Neural crest cell (in vitro differentiated cells): ENCODE results near the gene CPA1. TPM values are rescaled to one million over a fixed set of nuclear protein-coding genes. Genes with fewer than 3 reads are reported as not detected.

Experiments
- DNase-seq: peaks from one replicate; pipeline ENCODE4 v3.0.0; 2021; ENCODE audit warnings: low read depth, mixed read lengths, low spot score
- H3K27ac Mint-ChIP-seq: one replicate; pipeline ENCODE4 v1.8.0; 2021; ENCODE audit warnings: mild to moderate bottlenecking, mixed read lengths; ENCODE audit not compliant: unreplicated experiment
- H3K27me3 Mint-ChIP-seq: 2 replicates; pipeline ENCODE4 v1.8.0; 2021; ENCODE audit warnings: low read depth, mild to moderate bottlenecking, mixed read lengths
- H3K36me3 Mint-ChIP-seq: 2 replicates; pipeline ENCODE4 v1.8.0; 2021; ENCODE audit warnings: low read depth, mild to moderate bottlenecking, mixed read lengths
- H3K4me1 Mint-ChIP-seq: 2 replicates; pipeline ENCODE4 v1.8.0; 2021; ENCODE audit warnings: mixed read lengths
- H3K4me3 Mint-ChIP-seq: one replicate; pipeline ENCODE4 v1.8.0; 2021; ENCODE audit warnings: mild to moderate bottlenecking, mixed read lengths
- H3K9me3 Mint-ChIP-seq: 2 replicates; pipeline ENCODE4 v1.8.0; 2021; ENCODE audit warnings: mixed read lengths
- total RNA-seq: library from RNA; stranded (reverse); gene quantifications from 2 replicates; pipeline ENCODE4 v1.2.1, GENCODE V29; 2021
- TF ChIP-seq, protein P1 (sequence below): fragments of 200-600 bp; sonication (generic); conservative IDR thresholded peaks from 2 replicates; pipeline ENCODE4 v1.5.0; 2021; ENCODE audit warnings: antibody characterized with exemption, mild to moderate bottlenecking

Gene CPA1
- total RNA-seq, 1 donor from 2014 or later = not detected

DNA sequence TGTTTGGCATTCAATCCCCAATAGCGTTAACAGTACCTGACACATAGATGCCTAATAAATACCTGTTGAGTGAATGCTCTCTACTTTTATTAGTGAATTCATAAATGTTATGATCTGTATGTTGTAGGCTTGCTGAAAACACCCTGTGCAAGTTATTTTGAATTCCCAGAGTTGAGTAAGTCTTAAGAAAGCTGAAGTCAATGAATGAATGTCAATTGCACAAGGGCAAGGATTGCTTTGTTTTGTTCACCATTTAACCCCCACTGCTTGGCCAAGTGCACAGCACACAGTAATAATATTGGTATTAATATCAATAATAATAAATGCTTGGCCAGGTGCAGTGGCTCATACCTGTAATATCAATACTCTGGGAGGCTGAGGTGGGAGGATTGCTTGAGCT, 10.2 kb downstream of the CPA1 start:
- TF ChIP-seq, protein P1, sequence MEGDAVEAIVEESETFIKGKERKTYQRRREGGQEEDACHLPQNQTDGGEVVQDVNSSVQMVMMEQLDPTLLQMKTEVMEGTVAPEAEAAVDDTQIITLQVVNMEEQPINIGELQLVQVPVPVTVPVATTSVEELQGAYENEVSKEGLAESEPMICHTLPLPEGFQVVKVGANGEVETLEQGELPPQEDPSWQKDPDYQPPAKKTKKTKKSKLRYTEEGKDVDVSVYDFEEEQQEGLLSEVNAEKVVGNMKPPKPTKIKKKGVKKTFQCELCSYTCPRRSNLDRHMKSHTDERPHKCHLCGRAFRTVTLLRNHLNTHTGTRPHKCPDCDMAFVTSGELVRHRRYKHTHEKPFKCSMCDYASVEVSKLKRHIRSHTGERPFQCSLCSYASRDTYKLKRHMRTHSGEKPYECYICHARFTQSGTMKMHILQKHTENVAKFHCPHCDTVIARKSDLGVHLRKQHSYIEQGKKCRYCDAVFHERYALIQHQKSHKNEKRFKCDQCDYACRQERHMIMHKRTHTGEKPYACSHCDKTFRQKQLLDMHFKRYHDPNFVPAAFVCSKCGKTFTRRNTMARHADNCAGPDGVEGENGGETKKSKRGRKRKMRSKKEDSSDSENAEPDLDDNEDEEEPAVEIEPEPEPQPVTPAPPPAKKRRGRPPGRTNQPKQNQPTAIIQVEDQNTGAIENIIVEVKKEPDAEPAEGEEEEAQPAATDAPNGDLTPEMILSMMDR = no peak
- DNase-seq = no peak
- Mint-ChIP-seq H3K36me3 (peaks cover 6% of the 10 kb centered on the region), H3K4me1 (peaks cover 42% of the 10 kb centered on the region), H3K9me3 (peaks cover 9% of the 10 kb centered on the region), H3K27me3 (no peaks in the 10 kb centered on the region), H3K27ac (no peak overlapping the region), H3K4me3 (no peak overlapping the region)

DNA sequence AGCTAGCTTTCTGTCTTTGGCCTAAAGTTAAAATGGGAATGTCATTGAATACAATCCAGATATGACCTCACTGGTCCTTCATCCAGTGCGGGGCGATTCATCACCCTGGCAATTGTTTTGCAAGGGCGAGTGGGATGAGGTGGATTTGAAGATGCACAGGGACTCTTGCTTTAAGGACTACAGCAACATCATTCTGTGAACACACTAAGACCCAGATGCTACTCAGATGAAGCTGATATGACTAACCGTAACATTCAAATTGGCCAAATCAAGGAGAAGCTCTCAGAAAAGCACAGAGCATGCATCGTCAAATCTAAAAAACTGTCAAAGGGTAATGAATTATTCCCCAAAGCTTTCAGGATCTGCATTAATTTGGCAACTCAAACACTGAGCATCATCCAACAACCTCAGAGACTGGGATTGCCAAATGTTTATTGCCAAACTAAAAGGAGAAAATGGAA, 12.8 kb downstream of the CPA1 start:
- Mint-ChIP-seq H3K9me3 (peaks cover 5% of the 10 kb centered on the region), H3K27ac (no peak overlapping the region), H3K4me1 (peaks cover 49% of the 10 kb centered on the region), H3K27me3 (no peaks in the 10 kb centered on the region), H3K36me3 (peaks cover 8% of the 10 kb centered on the region), H3K4me3 (no peak overlapping the region)
- DNase-seq = no peak
- TF ChIP-seq, protein P1 = no peak

DNA sequence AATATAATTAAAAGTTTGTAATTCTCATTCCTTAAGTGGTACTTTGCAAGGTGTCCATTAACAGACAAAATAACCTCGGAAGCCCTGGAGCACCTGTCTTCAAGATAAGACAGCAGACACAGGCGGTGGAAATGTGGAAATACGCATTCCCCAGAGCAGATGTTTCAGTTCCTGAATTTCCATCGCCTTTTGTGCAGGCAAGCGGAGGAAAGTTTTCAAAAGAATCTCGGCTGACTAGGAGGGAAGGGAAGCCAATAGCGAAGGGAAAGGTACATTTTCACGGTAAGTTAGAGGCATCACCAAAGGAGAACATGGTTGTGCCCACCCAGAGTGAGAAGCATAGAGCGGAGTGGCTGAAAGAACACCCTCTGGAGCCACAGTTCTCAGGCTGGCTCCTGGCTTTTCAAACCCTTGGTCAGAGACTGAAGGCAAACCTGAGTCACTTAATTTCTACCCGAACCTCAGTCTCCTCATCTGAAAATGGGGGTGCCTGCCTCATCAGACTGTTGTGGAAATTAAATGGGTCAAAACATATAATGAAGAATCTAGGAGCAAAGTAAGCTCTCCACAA, 13.6 kb downstream of the CPA1 start:
- TF ChIP-seq, protein P1 = no peak
- Mint-ChIP-seq H3K27ac (no peak overlapping the region), H3K27me3 (no peaks in the 10 kb centered on the region), H3K4me1 (peaks cover 46% of the 10 kb centered on the region), H3K9me3 (no peaks in the 10 kb centered on the region), H3K36me3 (peaks cover 5% of the 10 kb centered on the region), H3K4me3 (no peak overlapping the region)
- no peak for DNase-seq

DNA sequence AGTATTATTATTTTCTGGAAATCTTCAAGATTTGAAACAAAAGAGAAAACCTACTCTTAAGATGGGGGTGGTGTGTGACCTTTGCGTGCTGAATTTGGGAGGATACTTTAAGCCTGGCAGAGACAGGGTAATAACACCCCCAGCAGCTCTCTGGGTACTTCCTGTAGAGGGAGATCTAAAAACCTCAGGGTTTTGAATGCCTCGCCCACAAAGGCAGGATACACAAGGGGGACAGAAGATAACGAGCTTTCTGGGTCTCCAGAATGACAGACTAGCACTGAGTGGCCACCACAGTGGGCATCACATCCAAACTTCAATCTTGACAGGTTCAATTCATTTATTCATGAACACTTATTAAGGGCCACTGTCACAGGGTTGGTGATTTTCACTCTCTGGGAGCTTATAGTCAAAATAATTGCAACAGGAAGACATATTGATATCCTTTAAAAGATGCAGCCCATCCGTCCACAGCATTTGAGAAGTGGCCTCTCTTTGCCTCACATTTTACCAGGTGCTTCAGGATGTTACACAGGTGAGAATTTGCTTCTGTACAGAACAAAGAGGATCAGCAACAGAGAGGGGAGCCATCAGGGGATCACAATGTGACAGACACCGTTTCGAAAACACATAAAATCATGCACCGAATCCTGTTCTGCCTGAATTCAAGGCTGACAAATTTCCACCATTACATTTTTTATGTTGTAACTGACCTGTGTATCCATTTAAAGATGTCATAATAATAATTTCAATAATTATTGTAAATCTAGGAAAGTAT, 14.3 kb downstream of the CPA1 start:
- no peaks in the 10 kb centered on the region for H3K9me3 Mint-ChIP-seq
- no peak overlapping the region for H3K27ac Mint-ChIP-seq
- H3K36me3 Mint-ChIP-seq = peaks cover 5% of the 10 kb centered on the region
- H3K27me3 Mint-ChIP-seq = no peaks in the 10 kb centered on the region
- DNase-seq = no peak
- H3K4me1 Mint-ChIP-seq = peaks cover 46% of the 10 kb centered on the region
- no peak overlapping the region for H3K4me3 Mint-ChIP-seq
- TF ChIP-seq, protein P1 = no peak

DNA sequence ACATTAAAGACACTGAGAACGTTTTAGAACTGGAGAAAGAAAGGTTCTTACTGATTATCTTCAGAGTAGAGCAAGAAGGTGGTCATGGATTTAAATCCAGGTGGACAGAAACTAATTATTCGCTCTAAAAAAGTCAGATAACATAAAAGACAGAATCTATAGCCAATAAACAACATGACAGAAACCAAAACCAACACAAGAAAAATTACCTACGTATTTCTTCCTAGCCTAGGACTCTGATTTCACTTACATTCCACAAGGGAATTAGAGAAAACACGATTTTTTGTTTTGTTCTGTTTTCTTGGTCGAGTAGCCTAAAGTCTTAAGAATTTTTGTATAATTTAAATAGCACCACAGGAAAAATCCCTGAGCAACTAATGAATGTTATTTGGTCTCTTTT, 15.1 kb downstream of the CPA1 start:
- Mint-ChIP-seq H3K4me3 (no peak overlapping the region), H3K27me3 (no peaks in the 10 kb centered on the region), H3K4me1 (peaks cover 46% of the 10 kb centered on the region), H3K9me3 (no peaks in the 10 kb centered on the region), H3K36me3 (peaks cover 8% of the 10 kb centered on the region), H3K27ac (no peak overlapping the region)
- TF ChIP-seq, protein P1 = no peak
- DNase-seq = no peak
